GM18868 (cell line): Measurements from ENCODE around the gene DOCK3.
"Not testable (repeated sequence)": the region's sequence is repeated elsewhere in the genome, so short reads cannot be mapped to it uniquely, and the experiment has no call there.

Experiments
- ATAC-seq: cut with Tn5 transposase; IDR thresholded peaks from one replicate; pipeline ENCODE4 v1.9.1; 2021; ENCODE audit warnings: mild to moderate bottlenecking, moderate library complexity; ENCODE audit not compliant: unreplicated experiment

The DOCK3 gene

DNA sequence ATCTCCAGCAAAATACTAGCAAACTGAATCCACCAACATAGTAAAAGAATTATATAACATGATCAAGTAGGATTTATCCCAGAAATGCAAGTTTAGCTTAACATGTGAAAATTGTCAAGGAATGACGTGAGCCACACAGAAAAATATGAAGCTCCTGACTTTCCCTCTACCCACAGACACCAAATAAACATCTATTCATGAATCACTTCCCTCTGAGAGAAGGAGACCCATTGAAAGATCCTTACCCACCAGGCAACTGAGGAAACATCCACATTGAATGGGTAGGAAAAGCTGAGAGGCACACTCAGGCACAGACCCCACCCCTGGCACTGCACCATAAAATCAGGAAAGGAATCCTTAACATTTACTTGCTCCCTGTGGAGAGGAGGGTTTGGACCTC is 608.2 kb downstream of the DOCK3 start:
- no peak for ATAC-seq

DNA sequence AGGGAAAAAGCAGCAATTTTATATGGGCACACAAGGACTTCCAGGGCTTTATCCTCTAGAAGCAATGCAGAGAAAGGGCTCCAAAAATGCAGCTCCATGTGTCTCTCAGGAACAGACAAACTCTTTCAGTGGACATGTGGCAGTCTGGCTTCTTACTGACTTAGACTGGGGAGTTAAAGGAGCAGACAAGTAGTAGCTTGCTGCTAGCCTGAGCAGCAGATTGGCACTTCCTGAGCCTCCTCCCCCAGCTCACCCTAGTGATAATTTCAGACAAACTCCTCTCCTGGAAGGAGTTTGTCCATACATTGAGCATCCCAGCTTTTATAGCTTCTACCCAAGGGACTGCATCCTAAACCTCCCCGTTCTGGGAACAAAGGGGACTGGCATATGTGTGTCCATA is 608.7 kb downstream of the DOCK3 start:
- ATAC-seq, result no peak

DNA sequence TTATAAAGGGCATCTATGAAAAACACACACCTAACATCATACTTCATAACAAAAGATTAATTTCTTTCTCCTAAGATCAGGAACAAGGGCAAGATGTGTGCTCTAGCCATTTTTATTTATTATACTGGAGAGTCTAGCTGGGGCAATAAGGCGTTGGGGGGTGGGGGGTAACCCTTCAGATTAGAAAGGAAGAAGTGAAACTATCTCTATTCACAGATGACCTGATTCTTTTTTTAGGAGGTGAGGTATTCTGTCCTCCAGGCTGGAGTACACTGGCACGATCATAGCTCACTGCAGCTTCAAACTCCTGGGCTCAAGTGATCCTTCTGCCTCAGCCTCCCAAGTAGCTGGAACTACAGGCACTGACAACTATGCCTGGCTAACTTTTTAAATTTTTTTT is 620.9 kb downstream of the DOCK3 start:
- ATAC-seq, result peak; percentile 98

DNA sequence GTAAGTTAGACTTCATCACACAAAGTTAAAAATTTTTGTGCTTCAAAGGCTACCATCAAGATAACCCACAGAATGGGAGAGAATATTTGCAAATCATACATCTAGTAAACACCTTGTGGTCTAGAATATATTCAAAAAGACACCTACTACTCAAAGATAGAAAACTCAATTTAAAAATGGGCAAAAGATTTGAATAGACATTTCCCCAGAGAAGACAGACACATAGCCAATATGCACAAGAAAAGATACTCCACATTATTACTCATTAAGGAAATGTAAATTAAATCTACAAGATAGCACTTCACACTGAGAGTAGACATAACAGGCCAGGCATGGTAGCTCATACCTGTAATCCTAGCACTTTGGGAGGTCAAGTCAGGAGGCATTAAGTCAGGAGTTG is 622.6 kb downstream of the DOCK3 start:
- no peak for ATAC-seq

DNA sequence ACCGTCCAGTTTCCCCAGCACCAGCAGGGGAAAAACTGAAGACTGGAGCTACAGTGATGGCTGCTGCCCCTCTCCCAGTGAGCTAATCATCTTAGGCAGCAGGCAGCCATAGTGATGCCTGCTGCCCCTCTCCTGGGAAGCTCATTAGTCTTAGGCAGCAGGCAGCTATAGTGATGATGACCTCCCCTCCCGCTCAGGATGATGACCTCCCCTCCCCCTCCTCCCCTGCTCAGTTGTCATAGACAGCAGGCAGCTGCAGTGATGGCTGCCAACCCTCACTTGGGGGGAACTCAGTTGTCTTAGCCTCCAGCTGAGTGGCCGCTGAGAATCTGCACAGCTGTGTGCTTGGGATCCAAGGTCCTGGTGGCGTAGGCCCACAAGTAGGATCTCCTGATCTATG is 629.5 kb downstream of the DOCK3 start:
- no peak for ATAC-seq

DNA sequence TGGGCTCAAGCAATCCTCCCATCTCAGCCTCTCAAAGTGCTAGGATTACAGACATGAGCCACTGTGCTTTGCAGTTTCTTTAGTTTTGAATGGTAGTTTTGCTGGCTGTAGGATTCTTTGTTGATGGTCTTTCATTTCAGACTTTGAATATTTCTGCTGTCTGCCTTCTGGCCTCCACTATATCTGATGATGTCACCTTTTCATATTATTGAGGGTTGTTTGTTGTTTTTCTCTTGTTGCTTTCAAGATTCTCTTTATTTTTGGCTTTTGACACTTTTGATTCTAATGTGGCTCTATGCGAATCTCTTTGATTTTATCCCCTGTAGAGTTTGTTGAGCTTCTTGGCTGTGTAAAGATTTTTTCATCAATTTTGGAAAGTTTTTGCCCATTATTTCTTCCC is 631.4 kb downstream of the DOCK3 start:
- no peak for ATAC-seq

DNA sequence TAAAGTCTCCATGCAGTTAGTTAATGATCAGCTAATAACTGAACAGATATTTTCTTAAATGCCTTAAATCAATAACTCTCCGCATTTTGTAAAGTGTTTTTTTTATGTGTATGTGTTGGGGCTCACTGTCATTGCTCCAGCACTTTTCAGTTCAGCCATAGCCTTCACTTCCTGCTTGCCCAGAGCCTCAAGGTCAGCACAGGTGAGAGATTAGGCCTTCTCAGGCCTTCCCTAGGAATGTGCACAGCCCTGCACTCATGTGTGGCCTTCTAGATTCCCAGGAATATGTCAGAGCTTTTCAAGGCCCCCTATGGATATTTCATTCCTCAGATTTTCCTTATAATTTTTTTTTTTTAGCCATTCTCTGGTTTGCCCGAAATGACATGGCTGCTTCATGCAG is 632.7 kb downstream of the DOCK3 start:
- no peak for ATAC-seq

DNA sequence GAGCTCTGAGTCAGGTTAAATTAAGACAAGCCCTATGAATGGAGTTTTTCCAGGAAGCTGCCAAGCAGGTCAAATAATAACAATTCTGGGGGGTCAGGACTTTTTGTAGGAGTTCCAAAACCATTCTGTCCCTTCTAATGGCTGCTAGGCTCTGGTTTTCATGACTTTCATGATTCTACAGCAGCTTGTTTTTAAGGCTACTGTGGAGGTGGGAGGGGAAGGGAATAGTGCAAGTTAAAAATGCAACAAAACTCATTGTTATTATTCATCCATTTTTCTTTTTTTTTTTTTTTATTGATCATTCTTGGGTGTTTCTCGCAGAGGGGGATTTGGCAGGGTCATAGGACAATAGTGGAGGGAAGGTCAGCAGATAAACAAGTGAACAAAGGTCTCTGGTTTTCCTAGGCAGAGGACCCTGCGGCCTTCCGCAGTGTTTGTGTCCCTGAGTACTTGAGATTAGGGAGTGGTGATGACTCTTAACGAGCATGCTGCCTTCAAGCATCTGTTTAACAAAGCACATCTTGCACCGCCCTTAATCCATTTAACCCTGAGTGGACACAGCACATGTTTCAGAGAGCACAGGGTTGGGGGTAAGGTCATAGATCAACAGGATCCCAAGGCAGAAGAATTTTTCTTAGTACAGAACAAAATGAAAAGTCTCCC is 633.3 kb downstream of the DOCK3 start:
- not testable (repeated sequence) for ATAC-seq

DNA sequence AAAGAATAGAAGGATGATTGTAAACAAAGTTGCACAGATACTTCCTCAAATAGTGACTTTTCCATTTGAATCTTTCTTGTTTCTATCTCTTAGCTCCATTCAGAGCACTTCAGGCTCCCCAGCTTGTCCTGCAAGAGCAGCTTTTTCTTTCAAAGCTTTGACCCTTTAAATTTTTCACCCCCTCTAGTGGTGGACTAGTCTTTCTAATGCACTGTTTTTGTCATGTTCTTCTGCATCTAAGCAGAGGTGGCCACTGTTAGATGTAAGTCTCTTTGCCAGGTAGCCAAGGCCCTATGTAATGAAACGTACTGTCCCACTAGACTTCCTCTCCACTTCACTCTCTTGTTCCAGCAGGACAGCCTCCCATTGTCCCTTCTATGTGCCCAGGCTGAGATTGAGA is 636.3 kb downstream of the DOCK3 start:
- no peak for ATAC-seq

DNA sequence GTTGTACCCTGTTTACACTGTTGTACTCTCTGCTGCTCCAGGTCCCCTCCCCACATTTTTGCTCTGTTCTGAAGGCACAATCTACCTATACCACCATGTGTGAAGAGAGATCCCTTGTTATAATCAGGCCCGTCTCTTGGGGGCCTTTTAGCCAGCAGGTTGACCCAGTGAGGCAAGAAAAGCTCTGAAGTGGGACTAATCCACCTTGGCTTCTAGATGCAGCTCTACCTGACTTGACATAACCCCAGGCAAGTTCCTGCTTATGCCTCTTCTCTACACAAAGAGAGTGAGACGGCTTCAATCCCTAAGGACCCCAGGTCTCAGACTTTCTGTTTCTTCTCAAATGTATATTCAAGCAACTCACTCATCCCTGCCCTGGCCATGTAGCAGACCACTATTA is 653.5 kb downstream of the DOCK3 start:
- no peak for ATAC-seq

DNA sequence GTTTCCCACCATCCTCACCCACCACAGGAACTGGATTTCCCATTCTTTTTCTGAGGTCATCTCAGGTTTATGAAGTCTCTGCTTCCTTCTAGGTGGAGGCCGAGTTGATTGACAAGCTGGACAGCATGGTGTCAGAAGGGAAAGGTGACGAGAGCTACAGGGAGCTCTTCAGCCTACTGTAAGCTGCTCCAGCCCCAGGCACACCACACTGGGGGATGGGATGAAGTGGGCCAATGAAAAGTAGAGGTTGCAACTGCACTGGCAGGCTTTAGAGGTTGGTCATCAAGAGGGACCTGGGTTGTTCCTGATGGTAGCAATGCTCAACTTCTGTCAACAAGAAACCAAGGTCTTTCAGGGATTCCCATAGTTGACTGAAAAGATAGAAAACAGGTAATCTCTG is 655.3 kb downstream of the DOCK3 start:
- no peak for ATAC-seq

DNA sequence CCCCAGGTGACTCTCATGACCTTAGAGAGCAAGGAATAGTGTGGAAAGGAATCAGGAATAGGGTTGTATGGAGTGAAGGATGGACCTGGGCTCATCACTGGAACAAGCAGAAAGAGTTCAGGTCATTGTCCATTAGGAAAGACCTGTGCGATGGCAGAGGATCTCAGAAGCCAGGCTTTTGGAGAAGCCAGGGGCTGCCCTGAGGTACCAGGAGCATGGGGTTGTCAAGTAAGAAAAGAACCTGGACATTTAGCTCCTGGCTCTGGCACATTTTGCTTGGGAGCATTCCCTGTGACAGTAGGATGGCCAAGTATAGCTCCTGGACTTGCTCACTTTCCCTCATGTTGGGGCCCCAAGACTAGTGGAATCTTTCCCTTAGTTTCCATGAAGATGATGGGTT is 657.4 kb downstream of the DOCK3 start:
- ATAC-seq, result no peak

DNA sequence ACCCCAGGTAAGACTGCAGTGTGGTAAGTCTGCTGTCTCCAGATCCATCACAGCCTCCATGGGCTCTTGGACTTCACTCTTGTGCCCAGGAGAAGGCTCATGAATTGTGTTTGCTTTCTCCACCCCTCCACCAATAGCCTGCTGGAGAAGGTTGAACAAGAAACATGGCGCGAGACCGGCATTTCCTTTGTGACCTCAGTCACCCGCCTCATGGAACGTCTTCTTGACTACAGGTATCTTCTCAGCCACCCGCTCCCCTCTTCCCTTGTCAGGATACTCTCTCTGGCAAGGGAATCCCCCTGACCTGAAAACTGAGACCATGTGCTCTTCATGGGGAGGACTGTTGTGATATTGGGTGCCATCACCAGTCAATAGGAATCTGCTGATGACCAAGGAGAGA is 658.3 kb downstream of the DOCK3 start:
- ATAC-seq, result no peak

DNA sequence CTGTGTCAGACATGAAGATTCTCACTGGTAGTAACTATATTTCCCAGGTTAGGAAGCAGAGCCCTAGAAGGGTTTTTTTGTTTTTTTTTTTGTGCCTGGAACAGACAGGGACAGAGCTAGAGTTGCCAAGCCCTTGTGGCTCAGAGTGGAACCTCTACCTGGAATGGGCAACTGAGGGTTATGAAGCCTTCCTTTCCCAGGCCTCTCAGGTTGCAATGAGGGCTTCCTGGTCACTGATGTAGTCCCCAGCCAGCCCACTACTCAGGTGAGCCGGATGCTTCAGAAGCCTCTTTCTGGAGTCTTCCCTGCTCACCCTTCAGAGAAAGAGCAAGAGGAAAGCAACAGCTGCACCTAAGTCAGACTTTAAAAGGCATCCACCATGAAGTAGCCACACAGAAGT is 661.5 kb downstream of the DOCK3 start:
- no peak for ATAC-seq

DNA sequence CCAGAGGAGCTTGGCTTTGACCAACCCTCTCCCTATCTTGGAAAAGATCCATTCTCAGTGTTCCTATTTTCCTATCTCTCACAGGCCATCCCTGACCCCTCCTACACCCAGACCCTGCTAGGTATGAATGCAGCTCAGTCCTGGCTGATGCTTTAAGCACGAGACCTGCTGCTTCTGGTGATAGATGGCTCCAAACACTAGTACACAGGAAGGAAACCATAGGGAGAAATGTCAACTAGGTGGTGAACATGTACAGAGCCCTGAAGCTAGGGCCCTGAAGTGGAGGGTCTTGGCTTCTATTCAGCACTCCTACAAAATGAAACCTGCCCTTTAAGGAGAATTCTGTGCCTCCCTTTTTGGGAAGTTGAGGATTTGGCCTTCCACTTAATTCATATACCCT is 662.9 kb downstream of the DOCK3 start:
- ATAC-seq, result no peak

DNA sequence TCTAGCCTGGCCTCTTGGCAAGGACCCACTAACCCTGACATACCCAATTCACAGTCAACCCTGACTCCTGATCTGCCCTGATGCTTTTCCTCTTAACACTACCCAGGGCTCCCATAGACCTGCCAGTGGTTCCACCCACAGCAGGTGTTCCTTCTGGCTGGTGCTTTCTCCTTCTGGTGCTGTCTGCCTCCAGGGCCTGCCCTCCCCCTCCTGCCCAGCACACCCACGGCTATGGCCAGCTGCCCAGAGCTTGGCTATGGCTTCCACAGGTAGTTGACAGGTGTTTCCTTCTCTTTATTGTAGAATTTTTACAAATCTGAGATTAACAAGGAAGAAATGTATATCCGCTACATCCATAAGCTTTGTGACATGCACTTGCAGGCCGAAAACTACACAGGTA is 663.9 kb downstream of the DOCK3 start:
- no peak for ATAC-seq

DNA sequence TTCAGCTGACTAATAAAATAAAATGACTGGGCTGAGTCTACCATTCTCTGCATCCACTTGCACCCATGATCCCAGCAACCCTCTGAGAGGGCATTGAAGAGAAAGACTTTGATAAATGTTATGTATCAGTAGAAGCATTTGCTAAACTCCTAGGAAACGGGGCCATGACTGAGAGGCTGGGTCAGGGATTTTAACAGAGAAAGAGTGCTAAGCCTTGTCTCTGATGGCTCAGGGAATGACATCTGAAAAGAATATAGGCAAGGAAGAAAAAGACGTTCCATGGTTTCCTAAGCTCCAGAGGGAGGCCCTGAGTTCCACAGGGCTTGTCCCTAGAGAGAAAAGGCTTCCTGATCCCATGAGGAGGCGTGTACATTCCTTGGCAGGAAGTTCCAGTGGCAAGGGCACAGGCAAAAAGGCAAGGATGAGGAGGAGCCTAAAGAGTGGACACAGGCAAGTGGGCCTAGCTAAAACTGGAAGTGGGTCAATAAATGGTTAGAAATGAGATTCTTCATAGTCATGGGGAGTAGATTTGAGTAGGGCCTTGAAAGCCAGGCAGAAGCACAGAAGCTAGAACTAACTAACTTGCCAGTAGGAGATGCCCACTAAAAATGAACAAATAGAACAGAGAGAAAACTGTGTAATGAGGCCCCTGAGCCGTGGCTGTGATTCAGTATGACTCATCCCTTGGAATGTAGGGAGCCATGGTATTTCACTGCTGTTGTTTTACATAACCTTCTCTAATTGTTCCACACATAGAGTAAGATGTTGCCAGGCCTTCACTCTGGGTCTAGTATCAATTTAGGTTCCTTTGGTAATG is 665.5 kb downstream of the DOCK3 start:
- ATAC-seq, result no peak

DNA sequence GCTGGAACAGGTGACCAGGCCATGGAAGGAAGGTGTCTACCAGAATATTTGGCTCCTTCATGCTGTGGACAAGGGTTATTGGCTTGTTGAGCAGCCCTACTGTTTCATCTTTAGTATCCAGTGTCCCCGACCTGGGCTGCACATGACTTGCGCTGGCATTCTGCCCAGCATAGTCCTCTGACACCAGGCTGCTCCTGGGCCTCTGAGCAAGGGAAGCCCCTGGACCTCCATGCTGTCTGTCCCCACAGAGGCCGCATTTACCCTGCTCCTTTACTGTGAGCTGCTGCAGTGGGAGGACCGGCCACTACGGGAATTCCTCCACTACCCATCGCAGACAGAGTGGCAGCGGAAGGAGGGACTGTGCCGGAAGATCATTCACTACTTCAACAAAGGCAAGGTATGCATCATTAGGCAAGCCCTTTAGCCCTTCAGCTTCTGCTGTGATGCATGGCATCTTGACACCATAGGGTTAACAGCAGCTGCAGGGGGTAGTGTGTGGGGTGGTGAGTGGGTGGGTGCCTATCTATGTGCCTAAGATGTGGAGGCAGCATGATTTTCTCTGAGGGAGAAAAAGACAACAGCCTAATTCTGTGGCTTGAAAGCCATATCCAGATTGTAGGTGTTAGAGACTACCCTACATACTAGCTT is 666.4 kb downstream of the DOCK3 start:
- no peak for ATAC-seq

DNA sequence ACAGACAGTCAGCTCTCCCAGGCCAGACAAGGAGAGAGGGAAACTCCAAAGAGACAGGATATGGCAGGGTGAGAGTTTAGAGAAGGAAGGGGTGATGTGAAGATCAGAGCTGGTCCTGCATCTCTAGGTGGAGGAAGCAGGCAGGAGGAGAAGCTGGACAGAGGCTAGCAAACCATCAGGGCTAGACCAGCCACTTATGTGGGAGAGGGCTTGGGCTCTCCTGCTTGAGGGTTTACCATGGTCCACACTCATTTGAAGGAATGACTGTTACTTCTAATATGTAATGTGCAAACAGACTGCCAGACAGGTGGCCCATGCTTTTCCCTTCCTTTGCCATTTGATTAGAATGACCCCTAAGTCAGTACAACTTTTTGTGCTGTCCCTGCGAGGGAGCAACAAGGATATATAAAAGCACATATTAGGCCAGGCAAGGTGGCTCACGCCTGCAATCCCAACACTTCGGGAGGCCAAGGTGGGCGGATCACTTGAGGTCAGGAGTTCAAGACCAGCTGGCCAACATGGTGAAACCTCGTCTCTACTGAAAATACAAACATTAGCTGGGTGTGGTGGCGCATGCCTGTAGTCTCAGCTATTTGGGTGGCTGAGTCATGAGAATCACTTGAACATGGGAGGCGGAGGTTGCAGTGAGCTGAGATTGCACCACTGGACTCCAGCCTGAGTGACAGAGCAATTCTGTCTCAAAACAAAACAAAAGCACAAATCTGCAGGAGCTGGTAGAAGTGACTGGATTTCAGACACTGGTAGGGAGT is 669.4 kb downstream of the DOCK3 start:
- ATAC-seq, result no peak

DNA sequence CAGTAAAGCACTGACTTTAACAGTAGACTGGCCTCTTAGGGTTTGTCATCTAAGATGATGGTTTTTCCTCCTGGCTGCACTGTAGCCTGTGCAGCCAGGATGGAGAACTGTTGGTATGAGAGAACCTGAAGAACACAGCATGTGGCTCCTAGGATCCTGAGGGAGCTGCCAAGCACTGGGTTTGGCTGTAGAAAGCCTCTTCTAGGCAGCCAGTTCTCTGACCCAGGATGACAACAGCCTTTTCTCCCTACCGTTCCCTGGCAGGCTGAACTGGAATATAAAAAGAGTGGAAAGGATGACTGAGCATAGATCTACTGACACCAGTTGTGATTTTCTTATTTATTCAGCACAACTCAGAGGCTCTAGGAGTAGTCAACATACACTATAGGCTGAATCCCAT is 676.0 kb downstream of the DOCK3 start:
- no peak for ATAC-seq

DNA sequence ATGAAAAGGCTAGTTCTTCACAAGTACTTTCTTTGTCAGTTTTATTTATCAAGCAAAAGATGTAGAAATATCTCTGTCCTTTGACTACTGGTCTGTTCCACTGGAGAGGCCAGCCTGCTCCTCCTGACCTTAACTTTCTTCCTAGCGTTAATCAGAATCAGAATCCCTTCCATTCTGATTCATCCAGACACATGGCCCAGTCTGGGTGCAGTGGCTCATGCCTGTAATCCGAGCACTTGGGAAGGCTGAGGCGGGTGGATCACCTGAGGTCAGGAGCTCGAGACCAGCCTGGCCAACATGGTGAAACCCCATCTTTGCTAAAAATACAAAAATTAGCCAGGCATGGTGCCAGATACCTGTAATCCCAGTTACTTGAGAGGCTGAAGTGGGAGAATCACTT is 678.4 kb downstream of the DOCK3 start:
- no peak for ATAC-seq
